Stomach (tissue), 9 donors: Measurements from ENCODE around the gene PTPRT. TPM values are rescaled to one million over a fixed set of nuclear protein-coding genes. Genes with fewer than 3 reads are reported as not detected.

Experiments
- DNase-seq, 2 donors: peaks; one replicate each; pipeline versions ENCODE4 v3.0.0 to v3.0.0-alpha.2; 2013 to 2019
- H3K27ac ChIP-seq, 5 donors: fragments of 200-600 bp in 4 of 5; sonication (generic) in 4 of 5; one replicate each; pipeline ENCODE4 v1.5.1; 2013 to 2019; ENCODE audit warnings: mild to moderate bottlenecking in 1 of 5, moderate library complexity in 1 of 5
- H3K27me3 ChIP-seq, 3 donors: fragments of 200-600 bp; sonication (generic); one replicate each; pipeline ENCODE4 v1.5.1; 2017 to 2019; ENCODE audit warnings: mixed run types in 1 of 3
- H3K36me3 ChIP-seq, 4 donors: fragments of 200-600 bp; sonication (generic); 1 replicate in 3 of 4; 2 replicates in 1 of 4; pipeline ENCODE4 v1.5.1; 2016 to 2019
- H3K4me1 ChIP-seq, 4 donors: fragments of 200-600 bp; sonication (generic); one replicate each; pipeline ENCODE4 v1.5.1; 2016 to 2019
- H3K4me3 ChIP-seq, 4 donors: fragments of 200-600 bp; sonication (generic) in 3 of 4; one replicate each; pipeline ENCODE4 v1.5.1; 2016 to 2019; ENCODE audit warnings: mild to moderate bottlenecking in 1 of 4
- H3K9me3 ChIP-seq, 4 donors: fragments of 200-600 bp; sonication (generic); one replicate each; pipeline ENCODE4 v1.5.1; 2016 to 2019
- EP300 ChIP-seq: sonication (generic); formaldehyde crosslinking; IDR thresholded peaks from one replicate; pipeline ENCODE4 v1.6.1; 2017; ENCODE audit warnings: antibody characterized with exemption
- POLR2A ChIP-seq, 4 donors: fragments of 450-650 bp; IDR thresholded peaks; one replicate each; pipeline ENCODE4 v1.6.1; 2016; ENCODE audit warnings: antibody characterized with exemption in 4 of 4, control low read depth in 2 of 4, mild to moderate bottlenecking in 1 of 4, moderate library complexity in 1 of 4
- POLR2AphosphoS5 ChIP-seq, 3 donors: sonication (generic); formaldehyde crosslinking; IDR thresholded peaks; one replicate each; pipeline ENCODE4 v1.6.1; 2016; ENCODE audit warnings: antibody characterized with exemption in 3 of 3
- WGBS, 5 donors: extraction: QIAGEN DNeasy Blood & Tissue Kit in 3 of 5; methylation state at CpG; one replicate each; pipeline versions ENCODE4 v1.1.5 to v1.1.7; 2013 to 2018; 5-methylcytosine and 5-hydroxymethylcytosine counted together
- intact Hi-C: fragments of 100-400 bp; cut with DNase I; formaldehyde crosslinking; loops from one replicate; pipeline ENCODE4 v1.15.1; 2023; ENCODE audit warnings: low total_unique reads
- polyA plus RNA-seq, 3 donors: library from polyadenylated mRNA; stranded (reverse); fragments of 200-250 nt; gene quantifications; one replicate each; pipeline ENCODE4 v1.2.3, GENCODE V29; 2013
- total RNA-seq, 5 donors: library from RNA; depleted of rRNA; stranded (reverse); fragments of >200 nt; gene quantifications; one replicate each; pipeline versions ENCODE4 v1.1.0 to v1.2.3, GENCODE V29; 2014 to 2016
- TF ChIP-seq, protein P1 (sequence below), 7 experiments: fragments of 450-650 bp in 4 of 7; fragments of 200-600 bp in 3 of 7; sonication (generic) in 3 of 7; IDR thresholded peaks; one replicate each; pipeline ENCODE4 v1.5.1; 2016 to 2019; ENCODE audit warnings: antibody characterized with exemption in 7 of 7, control low read depth in 2 of 7, mild to moderate bottlenecking in 1 of 7
- donor health status: healthy with polysubstance abuse.
- donor health status: Bipolar disorder and iron deficiency.
- donor health status: healthy.

PTPRT gene
- total and polyA plus RNA-seq, 8 donors = 0.05 to 11.6 (median 1.7) TPM; not detected in 2

DNA sequence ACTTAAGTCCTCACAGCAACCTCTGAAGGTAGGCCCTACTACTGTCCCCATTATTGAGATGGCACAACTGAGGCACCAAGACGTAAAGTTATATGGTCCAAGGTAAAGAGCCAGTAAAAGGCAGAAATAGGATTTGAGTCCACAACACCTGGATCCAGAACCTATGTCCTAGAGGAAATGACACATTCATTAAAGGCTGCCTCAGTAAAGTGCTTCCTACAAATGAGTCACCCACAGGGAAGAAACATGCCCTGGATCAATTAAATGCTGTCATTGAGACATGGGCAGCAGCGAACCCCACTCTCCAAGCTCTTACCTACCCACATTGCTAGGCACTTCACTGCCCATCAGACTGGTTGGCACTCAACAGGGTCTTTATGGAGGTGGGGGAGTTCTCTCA, 600.9 kb downstream of the PTPRT start:
- Histone ChIP-seq H3K27ac (no peak overlapping the region), H3K9me3 (no peaks in the 10 kb centered on the region), H3K27me3 (no peaks in the 10 kb centered on the region), H3K36me3 (no peaks in the 10 kb centered on the region), H3K4me3 (no peak overlapping the region), H3K4me1 (no peaks in the 10 kb centered on the region)
- TF ChIP-seq POLR2A (IDR thresholded peaks at IDR 0.05) (no peak), EP300 (no peak), POLR2AphosphoS5 (IDR thresholded peaks at IDR 0.05) (no peak)
- TF ChIP-seq, protein P1, sequence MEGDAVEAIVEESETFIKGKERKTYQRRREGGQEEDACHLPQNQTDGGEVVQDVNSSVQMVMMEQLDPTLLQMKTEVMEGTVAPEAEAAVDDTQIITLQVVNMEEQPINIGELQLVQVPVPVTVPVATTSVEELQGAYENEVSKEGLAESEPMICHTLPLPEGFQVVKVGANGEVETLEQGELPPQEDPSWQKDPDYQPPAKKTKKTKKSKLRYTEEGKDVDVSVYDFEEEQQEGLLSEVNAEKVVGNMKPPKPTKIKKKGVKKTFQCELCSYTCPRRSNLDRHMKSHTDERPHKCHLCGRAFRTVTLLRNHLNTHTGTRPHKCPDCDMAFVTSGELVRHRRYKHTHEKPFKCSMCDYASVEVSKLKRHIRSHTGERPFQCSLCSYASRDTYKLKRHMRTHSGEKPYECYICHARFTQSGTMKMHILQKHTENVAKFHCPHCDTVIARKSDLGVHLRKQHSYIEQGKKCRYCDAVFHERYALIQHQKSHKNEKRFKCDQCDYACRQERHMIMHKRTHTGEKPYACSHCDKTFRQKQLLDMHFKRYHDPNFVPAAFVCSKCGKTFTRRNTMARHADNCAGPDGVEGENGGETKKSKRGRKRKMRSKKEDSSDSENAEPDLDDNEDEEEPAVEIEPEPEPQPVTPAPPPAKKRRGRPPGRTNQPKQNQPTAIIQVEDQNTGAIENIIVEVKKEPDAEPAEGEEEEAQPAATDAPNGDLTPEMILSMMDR (IDR thresholded peaks at IDR 0.05) = no peak
- intact Hi-C loops = no loop called here
- WGBS, 5 donors = 74 to 92% (median 82%) methylated on average over 2 of the region's 2 CpGs
- DNase-seq = no peak

DNA sequence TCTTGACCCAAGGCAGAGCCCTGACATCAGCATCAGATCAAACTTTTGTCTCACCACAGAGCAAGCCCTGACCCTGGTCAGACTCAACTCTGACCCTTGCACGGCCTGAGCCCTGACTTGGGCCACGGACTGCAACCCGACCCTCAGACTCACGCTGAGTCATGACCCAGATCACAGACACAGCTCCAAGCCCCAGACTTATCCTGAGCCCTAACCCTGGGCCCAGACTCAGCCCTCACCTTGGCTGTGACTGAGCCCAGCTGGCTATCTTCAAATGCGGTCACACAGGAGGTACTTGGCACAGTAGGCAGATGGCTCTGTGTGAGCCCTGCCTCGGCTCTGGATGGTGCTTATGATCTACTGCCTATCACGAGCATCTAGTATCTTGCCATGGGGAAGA, 602.3 kb downstream of the PTPRT start:
- intact Hi-C loops = no loop called here
- Histone ChIP-seq H3K4me3 (no peak overlapping the region), H3K27ac (no peak overlapping the region)

GRCh38 chr20:42581311-42581710, 608.4 kb downstream of the PTPRT start:
- Histone ChIP-seq H3K4me3 (no peak overlapping the region), H3K27me3 (no peaks in the 10 kb centered on the region), H3K36me3 (no peaks in the 10 kb centered on the region), H3K4me1 (no peaks in the 10 kb centered on the region), H3K27ac (no peak overlapping the region), H3K9me3 (no peaks in the 10 kb centered on the region)
- no peak for DNase-seq
- intact Hi-C loops = no loop called here
- TF ChIP-seq POLR2AphosphoS5 (IDR thresholded peaks at IDR 0.05) (no peak), EP300 (no peak), POLR2A (IDR thresholded peaks at IDR 0.05) (no peak)
- TF ChIP-seq, protein P1 (IDR thresholded peaks at IDR 0.05) = no peak
- 68 to 86% (median 82%) methylated on average over 3 of the region's 3 CpGs for WGBS, 5 donors

More for the DNA sequence above, 602.3 kb downstream of the PTPRT start:
- WGBS, 5 donors = 43 to 85% (median 80%) methylated on average over 3 to 7 of the region's 7 CpGs
- no peaks in the 10 kb centered on the region for H3K36me3 ChIP-seq
- H3K27me3 ChIP-seq = no peaks in the 10 kb centered on the region
- TF ChIP-seq POLR2A (IDR thresholded peaks at IDR 0.05) (no peak), EP300 (no peak), POLR2AphosphoS5 (IDR thresholded peaks at IDR 0.05) (no peak)
- TF ChIP-seq, protein P1 (IDR thresholded peaks at IDR 0.05) = no peak
- no peaks in the 10 kb centered on the region for H3K4me1 ChIP-seq
- no peaks in the 10 kb centered on the region for H3K9me3 ChIP-seq
- DNase-seq = no peak

- WGBS, 5 donors = 48 to 76% (median 63%) methylated on average over 7 of the region's 7 CpGs
- peak overlapping the region in 1 of 5 donors; percentile 12 for H3K27ac ChIP-seq
- TF ChIP-seq POLR2A (IDR thresholded peaks at IDR 0.05) (no peak), EP300 (no peak), POLR2AphosphoS5 (IDR thresholded peaks at IDR 0.05) (no peak)
- TF ChIP-seq, protein P1 (IDR thresholded peaks at IDR 0.05) = no peak
- no peak overlapping the region for H3K4me3 ChIP-seq
- peak in 1 of 2 donors; percentile 42 for DNase-seq
- H3K36me3 ChIP-seq = no peaks in the 10 kb centered on the region
- no peaks in the 10 kb centered on the region for H3K4me1 ChIP-seq
- H3K9me3 ChIP-seq = peaks cover 0 to 12% (median 11%) of the 10 kb centered on the region in 4 donors
- intact Hi-C loops = no loop called here
- no peaks in the 10 kb centered on the region for H3K27me3 ChIP-seq
These were observed 613.5 kb downstream of the PTPRT start for GRCh38 chr20:42576167-42576566.
